GM18511 (cell line): Measurements from ENCODE around the gene PRPSAP1.

Source experiments
- ATAC-seq: cut with Tn5 transposase; IDR thresholded peaks from one replicate; pipeline ENCODE4 v1.9.1; 2021; ENCODE audit warnings: mild to moderate bottlenecking, moderate library complexity; ENCODE audit not compliant: unreplicated experiment

Gene PRPSAP1

GRCh38 chr17:76383546-76384221 lies 30.0 kb upstream of the PRPSAP1 start:
- no peak for ATAC-seq

- no peak for ATAC-seq
These were observed 29.3 kb upstream of the PRPSAP1 start for GRCh38 chr17:76382803-76383545.

GRCh38 chr17:76382351-76382802 lies 28.7 kb upstream of the PRPSAP1 start:
- no peak for ATAC-seq

- ATAC-seq: no peak
These were observed 28.1 kb upstream of the PRPSAP1 start for GRCh38 chr17:76381633-76382350.

GRCh38 chr17:76379646-76380376 lies 26.1 kb upstream of the PRPSAP1 start:
- no peak for ATAC-seq

GRCh38 chr17:76379275-76379641 lies 25.5 kb upstream of the PRPSAP1 start:
- ATAC-seq: no peak

GRCh38 chr17:76378548-76379274 lies 25.0 kb upstream of the PRPSAP1 start:
- ATAC-seq: no peak

GRCh38 chr17:76376318-76377133 lies 22.8 kb upstream of the PRPSAP1 start:
- no peak for ATAC-seq

- ATAC-seq: no peak
These were observed 18.2 kb upstream of the PRPSAP1 start for GRCh38 chr17:76371656-76372628.

GRCh38 chr17:76370261-76370993 lies 16.7 kb upstream of the PRPSAP1 start:
- ATAC-seq: no peak

- no peak for ATAC-seq
These were observed 16.1 kb upstream of the PRPSAP1 start for GRCh38 chr17:76369804-76370203.

GRCh38 chr17:76369379-76369778 lies 15.7 kb upstream of the PRPSAP1 start:
- no peak for ATAC-seq

- ATAC-seq: no peak
These were observed 14.8 kb upstream of the PRPSAP1 start for GRCh38 chr17:76368545-76368944.

GRCh38 chr17:76367642-76368041 lies 13.9 kb upstream of the PRPSAP1 start:
- ATAC-seq: no peak

- ATAC-seq: no peak
These were observed 12.5 kb upstream of the PRPSAP1 start for GRCh38 chr17:76366247-76366646.

- no peak for ATAC-seq
These were observed 11.7 kb upstream of the PRPSAP1 start for GRCh38 chr17:76365256-76365903.

- ATAC-seq: no peak
These were observed 9.6 kb upstream of the PRPSAP1 start for GRCh38 chr17:76363107-76363842.
